Measurements from ENCODE around the gene SLC37A1.

SLC37A1 gene

GRCh38 chr21:42583477-42584295 lies 70.0 kb downstream of the SLC37A1 start:
- no peaks in the 10 kb centered on the region for H3K9me3 ChIP-seq (ENCODE audit: insufficient read depth, low read depth, low read length)
- peaks cover 21% of the 10 kb centered on the region for H3K4me1 ChIP-seq (ENCODE audit: insufficient read depth, low read length, poor library complexity, severe bottlenecking)
- no peak for TF ChIP-seq EZH2phosphoT487 (IDR thresholded peaks at IDR 0.05; ENCODE audit: borderline replicate concordance)
- no peak for TF ChIP-seq CTCF (conservative IDR thresholded peaks at IDR 0.05; ENCODE audit: low read length)
- no peaks in the 10 kb centered on the region for H3K9me2 ChIP-seq (replicated peaks; ENCODE audit: low read depth, low read length)
- H2AFZ ChIP-seq (ENCODE audit: low read length) = no peak overlapping the region
- no peak overlapping the region for H3K4me3 ChIP-seq (ENCODE audit: low read length, poor library complexity, severe bottlenecking)
- H3K36me3 ChIP-seq (ENCODE audit: insufficient read depth, low read length) = peaks cover 4% of the 10 kb centered on the region; the same call in 1 of the 2 replicates
- H3K27me3 ChIP-seq (ENCODE audit: insufficient read depth, low read length, poor library complexity, severe bottlenecking) = no peaks in the 10 kb centered on the region
- no peak overlapping the region for H3K4me2 ChIP-seq (ENCODE audit: low read depth, low read length, poor library complexity, severe bottlenecking)
- H4K20me1 ChIP-seq (ENCODE audit: insufficient read depth, low read length, poor library complexity, severe bottlenecking) = no peaks in the 10 kb centered on the region
- no peak overlapping the region for H3K9ac ChIP-seq (ENCODE audit: low read depth, low read length, poor library complexity, severe bottlenecking)
- H3F3A ChIP-seq (ENCODE audit: low read depth) = peaks cover 3% of the 10 kb centered on the region; the same call in 1 of the 2 replicates
- no peaks in the 10 kb centered on the region for H3K79me2 ChIP-seq (ENCODE audit: insufficient read depth, low read length)

GRCh38 chr21:42584296-42584641 lies 70.6 kb downstream of the SLC37A1 start:
- no peak overlapping the region for H3K4me2 ChIP-seq (ENCODE audit: low read depth, low read length, poor library complexity, severe bottlenecking)
- no peaks in the 10 kb centered on the region for H3K9me3 ChIP-seq (ENCODE audit: insufficient read depth, low read depth, low read length)
- TF ChIP-seq CTCF (conservative IDR thresholded peaks at IDR 0.05; ENCODE audit: low read length) (no peak), EZH2phosphoT487 (IDR thresholded peaks at IDR 0.05; ENCODE audit: borderline replicate concordance) (no peak)
- peaks cover 4% of the 10 kb centered on the region; the same call in 1 of the 2 replicates for H3K36me3 ChIP-seq (ENCODE audit: insufficient read depth, low read length)
- peaks cover 21% of the 10 kb centered on the region for H3K4me1 ChIP-seq (ENCODE audit: insufficient read depth, low read length, poor library complexity, severe bottlenecking)
- no peak overlapping the region for H3K9ac ChIP-seq (ENCODE audit: low read depth, low read length, poor library complexity, severe bottlenecking)
- no peaks in the 10 kb centered on the region for H3K9me2 ChIP-seq (replicated peaks; ENCODE audit: low read depth, low read length)
- H4K20me1 ChIP-seq (ENCODE audit: insufficient read depth, low read length, poor library complexity, severe bottlenecking) = no peaks in the 10 kb centered on the region
- no peaks in the 10 kb centered on the region for H3K79me2 ChIP-seq (ENCODE audit: insufficient read depth, low read length)
- H3K4me3 ChIP-seq (ENCODE audit: low read length, poor library complexity, severe bottlenecking) = no peak overlapping the region
- H3F3A ChIP-seq (ENCODE audit: low read depth) = peaks cover 3% of the 10 kb centered on the region; the same call in 1 of the 2 replicates
- H3K27me3 ChIP-seq (ENCODE audit: insufficient read depth, low read length, poor library complexity, severe bottlenecking) = no peaks in the 10 kb centered on the region
- H2AFZ ChIP-seq (ENCODE audit: low read length) = no peak overlapping the region

- TF ChIP-seq EZH2phosphoT487 (IDR thresholded peaks at IDR 0.05; ENCODE audit: borderline replicate concordance) = no peak
- no peak for TF ChIP-seq CTCF (conservative IDR thresholded peaks at IDR 0.05; ENCODE audit: low read length)
- no peaks in the 10 kb centered on the region for H3K9me2 ChIP-seq (replicated peaks; ENCODE audit: low read depth, low read length)
- H3K36me3 ChIP-seq (ENCODE audit: insufficient read depth, low read length) = peaks cover 3% of the 10 kb centered on the region; the same call in 1 of the 2 replicates
- H3K4me3 ChIP-seq (ENCODE audit: low read length, poor library complexity, severe bottlenecking) = no peak overlapping the region
- H3K4me1 ChIP-seq (ENCODE audit: insufficient read depth, low read length, poor library complexity, severe bottlenecking) = peaks cover 28% of the 10 kb centered on the region
- H4K20me1 ChIP-seq (ENCODE audit: insufficient read depth, low read length, poor library complexity, severe bottlenecking) = no peaks in the 10 kb centered on the region
- no peaks in the 10 kb centered on the region for H3K9me3 ChIP-seq (ENCODE audit: insufficient read depth, low read depth, low read length)
- no peak overlapping the region for H3K9ac ChIP-seq (ENCODE audit: low read depth, low read length, poor library complexity, severe bottlenecking)
- H3F3A ChIP-seq (ENCODE audit: low read depth) = peaks cover 3% of the 10 kb centered on the region; the same call in 1 of the 2 replicates
- H3K79me2 ChIP-seq (ENCODE audit: insufficient read depth, low read length) = peaks cover 5% of the 10 kb centered on the region; the same call in 1 of the 2 replicates
- H3K27me3 ChIP-seq (ENCODE audit: insufficient read depth, low read length, poor library complexity, severe bottlenecking) = no peaks in the 10 kb centered on the region
- H3K4me2 ChIP-seq (ENCODE audit: low read depth, low read length, poor library complexity, severe bottlenecking) = no peak overlapping the region
- no peak overlapping the region for H2AFZ ChIP-seq (ENCODE audit: low read length)
Measured at GRCh38 chr21:42585881-42586280, 72.2 kb downstream of the SLC37A1 start.

Data from Loucy (cell line).